RPMI8226 (cell line): ENCODE measurements around the gene HTR5A.
"Not testable (repeated sequence)": the region's sequence is repeated elsewhere in the genome, so short reads cannot be mapped to it uniquely, and the experiment has no call there.

Source experiments
- DNase-seq: peaks from one replicate; pipeline ENCODE4 v3.0.0-alpha.2; 2015

HTR5A gene

GRCh38 chr7:155069992-155070751 lies at the start of gene HTR5A:
HTR5A (plus strand) TSS chr7:155070324; CDS start chr7:155070900, 576 bp downstream.
- DNase-seq, result peak; percentile 93

GRCh38 chr7:155020996-155021395 lies 49.1 kb upstream of the HTR5A start:
- DNase-seq, result no peak

GRCh38 chr7:155021699-155022145 lies 48.4 kb upstream of the HTR5A start:
- no peak for DNase-seq

GRCh38 chr7:155027879-155028278 lies 42.2 kb upstream of the HTR5A start:
- DNase-seq, result peak; percentile 64

GRCh38 chr7:155032978-155033377 lies 37.1 kb upstream of the HTR5A start:
- DNase-seq, result no peak

GRCh38 chr7:155034495-155034894 lies 35.6 kb upstream of the HTR5A start:
- not testable (repeated sequence) for DNase-seq

- DNase-seq, result no peak
These were observed 31.8 kb upstream of the HTR5A start for GRCh38 chr7:155038335-155038734.

- no peak for DNase-seq
These were observed 26.4 kb upstream of the HTR5A start for GRCh38 chr7:155043756-155044155.

- no peak for DNase-seq
These were observed 22.1 kb upstream of the HTR5A start for GRCh38 chr7:155048006-155048405.

GRCh38 chr7:155051355-155051754 lies 18.8 kb upstream of the HTR5A start:
- DNase-seq, result no peak

GRCh38 chr7:155053002-155053401 lies 17.1 kb upstream of the HTR5A start:
- DNase-seq, result no peak

GRCh38 chr7:155054761-155055160 lies 15.4 kb upstream of the HTR5A start:
- no peak for DNase-seq

- DNase-seq, result no peak
These were observed 13.0 kb upstream of the HTR5A start for GRCh38 chr7:155057076-155057475.

- DNase-seq, result no peak
These were observed 11.2 kb upstream of the HTR5A start for GRCh38 chr7:155058896-155059295.

GRCh38 chr7:155059703-155060102 lies 10.4 kb upstream of the HTR5A start:
- no peak for DNase-seq

GRCh38 chr7:155062411-155062810 lies 7.7 kb upstream of the HTR5A start:
- no peak for DNase-seq

GRCh38 chr7:155064186-155064585 lies 5.9 kb upstream of the HTR5A start:
- no peak for DNase-seq

GRCh38 chr7:155066417-155066950 lies 3.6 kb upstream of the HTR5A start:
- DNase-seq, result peak; percentile 33

GRCh38 chr7:155071121-155071651 lies 1.1 kb downstream of the HTR5A start:
- DNase-seq, result no peak

- DNase-seq, result no peak
These were observed 1.9 kb downstream of the HTR5A start for GRCh38 chr7:155071916-155072571.

GRCh38 chr7:155073922-155074321 lies 3.8 kb downstream of the HTR5A start:
- no peak for DNase-seq

GRCh38 chr7:155084021-155084420 lies 13.9 kb downstream of the HTR5A start:
- DNase-seq, result no peak

- no peak for DNase-seq
These were observed 14.8 kb downstream of the HTR5A start for GRCh38 chr7:155084969-155085368.

GRCh38 chr7:155090684-155091083 lies 20.6 kb downstream of the HTR5A start:
- no peak for DNase-seq
